Activated naive CD8-positive, alpha-beta T cell treated with anti-CD3 and anti-CD28 coated beads, Interleukin-2, amount 50 U/mL, for 24 hours (primary cell): ENCODE data around the gene WASHC2C.
"Not testable (repeated sequence)": the region's sequence is repeated elsewhere in the genome, so short reads cannot be mapped to it uniquely, and the experiment has no call there.

ENCODE experiments used
- ATAC-seq: fragments of 150-1000 bp; cut with Tn5 transposase; one replicate; pipeline ENCODE4 v1.10.0; 2021
- DNase-seq: peaks from one replicate; pipeline ENCODE4 v3.0.0; 2021
- H3K27ac Mint-ChIP-seq: one replicate; pipeline ENCODE4 v1.8.0; 2021; ENCODE audit warnings: mild to moderate bottlenecking, mixed read lengths
- H3K27me3 Mint-ChIP-seq: one replicate; pipeline ENCODE4 v1.8.0; 2021; ENCODE audit warnings: mixed read lengths
- H3K36me3 Mint-ChIP-seq: one replicate; pipeline ENCODE4 v1.8.0; 2021; ENCODE audit warnings: low read depth, mixed read lengths
- H3K4me1 Mint-ChIP-seq: one replicate; pipeline ENCODE4 v1.8.0; 2021; ENCODE audit warnings: mixed read lengths
- H3K4me3 Mint-ChIP-seq: one replicate; pipeline ENCODE4 v1.8.0; 2021; ENCODE audit warnings: mild to moderate bottlenecking, moderate library complexity, mixed read lengths
- H3K9me3 Mint-ChIP-seq: one replicate; pipeline ENCODE4 v1.8.0; 2021; ENCODE audit warnings: mixed read lengths

WASHC2C gene

GRCh38 chr10:45803060-45804010 is 76.3 kb downstream of the WASHC2C start:
- H3K27ac Mint-ChIP-seq, H3K27me3 Mint-ChIP-seq, DNase-seq, H3K36me3 Mint-ChIP-seq, H3K4me1 Mint-ChIP-seq, H3K9me3 Mint-ChIP-seq, H3K4me3 Mint-ChIP-seq, ATAC-seq: not testable (repeated sequence)

GRCh38 chr10:45804996-45805395 is 77.9 kb downstream of the WASHC2C start:
- H3K4me1 Mint-ChIP-seq, H3K4me3 Mint-ChIP-seq, H3K27ac Mint-ChIP-seq, H3K9me3 Mint-ChIP-seq, H3K27me3 Mint-ChIP-seq, ATAC-seq, DNase-seq, H3K36me3 Mint-ChIP-seq: not testable (repeated sequence)

- H3K4me3 Mint-ChIP-seq: no peak overlapping the region
- no peak overlapping the region for H3K27ac Mint-ChIP-seq
- ATAC-seq: no peak
- DNase-seq: no peak
- H3K9me3 Mint-ChIP-seq: no peaks in the 10 kb centered on the region
- H3K4me1 Mint-ChIP-seq: no peaks in the 10 kb centered on the region
- peaks cover 1% of the 10 kb centered on the region for H3K27me3 Mint-ChIP-seq
- H3K36me3 Mint-ChIP-seq: no peaks in the 10 kb centered on the region
Measured at GRCh38 chr10:45809837-45810236, 82.8 kb downstream of the WASHC2C start.

GRCh38 chr10:45811075-45811474 is 84.0 kb downstream of the WASHC2C start:
- peaks cover 1% of the 10 kb centered on the region for H3K27me3 Mint-ChIP-seq
- H3K9me3 Mint-ChIP-seq: no peaks in the 10 kb centered on the region
- DNase-seq: no peak
- H3K4me3 Mint-ChIP-seq: no peak overlapping the region
- no peaks in the 10 kb centered on the region for H3K36me3 Mint-ChIP-seq
- ATAC-seq: no peak
- H3K27ac Mint-ChIP-seq: no peak overlapping the region
- no peaks in the 10 kb centered on the region for H3K4me1 Mint-ChIP-seq

- not testable (repeated sequence) for DNase-seq, H3K9me3 Mint-ChIP-seq, H3K36me3 Mint-ChIP-seq, ATAC-seq, H3K4me1 Mint-ChIP-seq, H3K27me3 Mint-ChIP-seq, H3K4me3 Mint-ChIP-seq, H3K27ac Mint-ChIP-seq
Measured at GRCh38 chr10:45812959-45813358, 85.9 kb downstream of the WASHC2C start.

GRCh38 chr10:45814146-45814545 is 87.1 kb downstream of the WASHC2C start:
- ATAC-seq, H3K27ac Mint-ChIP-seq, H3K9me3 Mint-ChIP-seq, H3K36me3 Mint-ChIP-seq, H3K4me3 Mint-ChIP-seq, H3K27me3 Mint-ChIP-seq, H3K4me1 Mint-ChIP-seq, DNase-seq: not testable (repeated sequence)

GRCh38 chr10:45817130-45817859 is 90.2 kb downstream of the WASHC2C start:
- no peaks in the 10 kb centered on the region for H3K9me3 Mint-ChIP-seq
- no peak overlapping the region for H3K27ac Mint-ChIP-seq

GRCh38 chr10:45817912-45818311 is 90.8 kb downstream of the WASHC2C start:
- no peaks in the 10 kb centered on the region for H3K27me3 Mint-ChIP-seq
- DNase-seq (no peak), ATAC-seq (no peak)
- no peak overlapping the region for H3K27ac Mint-ChIP-seq
- H3K36me3 Mint-ChIP-seq: no peaks in the 10 kb centered on the region
- H3K9me3 Mint-ChIP-seq: no peaks in the 10 kb centered on the region
- no peaks in the 10 kb centered on the region for H3K4me1 Mint-ChIP-seq
- no peak overlapping the region for H3K4me3 Mint-ChIP-seq

More at GRCh38 chr10:45817130-45817859, 90.2 kb downstream of the WASHC2C start:
- no peak for ATAC-seq
- DNase-seq: no peak
- Mint-ChIP-seq H3K36me3 (no peaks in the 10 kb centered on the region), H3K4me3 (no peak overlapping the region), H3K27me3 (no peaks in the 10 kb centered on the region), H3K4me1 (no peaks in the 10 kb centered on the region)

GRCh38 chr10:45819552-45819951 is 92.5 kb downstream of the WASHC2C start:
- ATAC-seq: no peak
- no peaks in the 10 kb centered on the region for H3K4me1 Mint-ChIP-seq
- no peak for DNase-seq
- no peaks in the 10 kb centered on the region for H3K9me3 Mint-ChIP-seq
- H3K27ac Mint-ChIP-seq: no peak overlapping the region
- no peaks in the 10 kb centered on the region for H3K36me3 Mint-ChIP-seq
- H3K27me3 Mint-ChIP-seq: no peaks in the 10 kb centered on the region
- no peak overlapping the region for H3K4me3 Mint-ChIP-seq

- not testable (repeated sequence) for ATAC-seq, H3K27me3 Mint-ChIP-seq, H3K9me3 Mint-ChIP-seq, DNase-seq, H3K4me3 Mint-ChIP-seq, H3K27ac Mint-ChIP-seq, H3K36me3 Mint-ChIP-seq, H3K4me1 Mint-ChIP-seq
Measured at GRCh38 chr10:45820107-45820830, 93.2 kb downstream of the WASHC2C start.

GRCh38 chr10:45822918-45823317 is 95.9 kb downstream of the WASHC2C start:
- H3K9me3 Mint-ChIP-seq, DNase-seq, H3K27ac Mint-ChIP-seq, H3K4me3 Mint-ChIP-seq, H3K36me3 Mint-ChIP-seq, H3K27me3 Mint-ChIP-seq, ATAC-seq, H3K4me1 Mint-ChIP-seq: not testable (repeated sequence)
